Progenitor cell of endocrine pancreas (in vitro differentiated cells): ENCODE data around the gene MX2. TPM values are rescaled to one million over a fixed set of nuclear protein-coding genes. Genes with fewer than 3 reads are reported as not detected.

Experiments
- DNase-seq: peaks from one replicate; pipeline ENCODE4 v3.0.0; 2021; ENCODE audit warnings: low spot score; ENCODE audit not compliant: unreplicated experiment
- H3K27ac Mint-ChIP-seq: 2 replicates; pipeline ENCODE4 v1.8.0; 2021; ENCODE audit warnings: mild to moderate bottlenecking, moderate library complexity, mixed read lengths
- H3K27me3 Mint-ChIP-seq: 2 replicates; pipeline ENCODE4 v1.8.0; 2021; ENCODE audit warnings: mixed read lengths
- H3K36me3 Mint-ChIP-seq: 2 replicates; pipeline ENCODE4 v1.8.0; 2022; ENCODE audit warnings: mixed read lengths; ENCODE audit not compliant: insufficient read depth
- H3K4me1 Mint-ChIP-seq: 2 replicates; pipeline ENCODE4 v1.8.0; 2021; ENCODE audit warnings: low read depth, mixed read lengths
- H3K4me3 Mint-ChIP-seq: 2 replicates; pipeline ENCODE4 v1.8.0; 2021; ENCODE audit warnings: low read depth, mild to moderate bottlenecking, moderate library complexity, mixed read lengths
- H3K9me3 Mint-ChIP-seq: 2 replicates; pipeline ENCODE4 v1.8.0; 2021; ENCODE audit warnings: low read depth, mixed read lengths
- total RNA-seq: library from RNA; stranded (reverse); gene quantifications from 2 replicates; pipeline ENCODE4 v1.2.1, GENCODE V29; 2021
- TF ChIP-seq, protein P1 (sequence below): fragments of 200-600 bp; sonication (generic); IDR thresholded peaks from one replicate; pipeline ENCODE4 v1.5.0; 2021; ENCODE audit warnings: antibody characterized with exemption, mild to moderate bottlenecking; ENCODE audit not compliant: unreplicated experiment

MX2 gene
- total RNA-seq, 1 donor from 2014 or later: 0.86 TPM

DNA sequence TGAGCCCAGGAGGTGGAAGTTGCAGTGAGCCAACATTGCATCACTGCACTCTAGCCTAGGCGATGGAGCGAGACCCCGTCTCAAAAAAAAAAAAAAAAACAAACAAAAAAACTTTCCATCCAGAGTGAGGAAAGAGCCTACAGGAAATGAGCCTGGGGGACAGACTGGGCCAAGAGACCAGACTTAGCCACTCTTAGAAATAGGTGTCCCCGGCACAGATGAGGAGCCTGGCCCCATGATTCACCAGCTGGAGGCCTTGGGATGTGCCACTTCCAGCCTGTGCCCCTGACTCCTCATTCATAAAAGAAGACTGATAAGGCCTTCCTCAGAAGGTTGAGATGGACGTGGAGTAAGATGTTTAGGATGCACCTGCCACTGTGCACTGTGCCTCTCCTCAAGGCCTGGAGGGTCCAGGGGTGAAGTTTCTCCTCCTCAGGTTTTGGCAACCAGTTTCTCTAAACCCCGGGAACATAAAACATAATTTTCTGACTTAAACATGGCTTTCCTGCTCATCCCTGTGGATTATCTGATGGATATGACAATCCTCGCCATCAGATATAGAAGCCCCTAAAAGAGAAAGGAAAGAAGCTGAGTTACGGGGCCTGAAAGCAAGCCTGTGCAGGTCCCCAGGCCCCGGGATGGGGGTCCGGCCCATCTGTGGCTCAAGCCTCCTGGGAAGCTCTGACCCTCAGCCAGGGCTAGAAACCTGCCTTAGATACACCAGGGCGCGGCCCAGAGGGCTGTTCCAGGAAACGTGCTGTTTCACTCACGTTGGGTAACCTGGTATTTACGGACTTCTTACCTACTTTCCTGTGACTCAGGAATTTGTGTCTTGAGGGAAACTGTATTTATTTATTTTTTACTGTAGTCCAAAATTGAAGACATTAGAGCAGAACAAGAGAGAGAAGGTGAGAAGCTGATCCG lies 90.2 kb downstream of the MX2 start:
- Mint-ChIP-seq H3K4me1 (no peaks in the 10 kb centered on the region), H3K27ac (no peak overlapping the region), H3K9me3 (no peaks in the 10 kb centered on the region), H3K36me3 (no peaks in the 10 kb centered on the region), H3K4me3 (no peak overlapping the region), H3K27me3 (no peaks in the 10 kb centered on the region)
- TF ChIP-seq, protein P1, sequence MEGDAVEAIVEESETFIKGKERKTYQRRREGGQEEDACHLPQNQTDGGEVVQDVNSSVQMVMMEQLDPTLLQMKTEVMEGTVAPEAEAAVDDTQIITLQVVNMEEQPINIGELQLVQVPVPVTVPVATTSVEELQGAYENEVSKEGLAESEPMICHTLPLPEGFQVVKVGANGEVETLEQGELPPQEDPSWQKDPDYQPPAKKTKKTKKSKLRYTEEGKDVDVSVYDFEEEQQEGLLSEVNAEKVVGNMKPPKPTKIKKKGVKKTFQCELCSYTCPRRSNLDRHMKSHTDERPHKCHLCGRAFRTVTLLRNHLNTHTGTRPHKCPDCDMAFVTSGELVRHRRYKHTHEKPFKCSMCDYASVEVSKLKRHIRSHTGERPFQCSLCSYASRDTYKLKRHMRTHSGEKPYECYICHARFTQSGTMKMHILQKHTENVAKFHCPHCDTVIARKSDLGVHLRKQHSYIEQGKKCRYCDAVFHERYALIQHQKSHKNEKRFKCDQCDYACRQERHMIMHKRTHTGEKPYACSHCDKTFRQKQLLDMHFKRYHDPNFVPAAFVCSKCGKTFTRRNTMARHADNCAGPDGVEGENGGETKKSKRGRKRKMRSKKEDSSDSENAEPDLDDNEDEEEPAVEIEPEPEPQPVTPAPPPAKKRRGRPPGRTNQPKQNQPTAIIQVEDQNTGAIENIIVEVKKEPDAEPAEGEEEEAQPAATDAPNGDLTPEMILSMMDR: no peak
- no peak for DNase-seq

DNA sequence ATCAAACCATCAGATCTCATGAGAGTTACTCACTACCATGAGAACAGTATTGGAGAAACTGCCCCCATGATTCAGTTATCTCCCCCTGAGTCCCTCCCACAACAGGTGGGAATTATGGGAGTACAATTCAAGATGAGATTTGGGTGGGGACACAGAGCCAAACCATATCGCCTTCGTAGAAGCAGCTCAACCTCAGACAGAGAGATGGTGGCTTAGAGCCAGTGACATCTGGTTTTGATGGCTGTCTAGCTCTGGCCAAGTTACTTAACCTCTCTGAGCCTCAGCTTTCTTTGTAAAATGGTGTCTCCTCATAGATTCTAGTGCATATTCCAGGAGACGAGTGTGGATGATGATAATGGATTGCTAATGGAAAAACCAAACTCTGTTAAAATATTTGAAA lies 91.4 kb downstream of the MX2 start:
- no peak overlapping the region for H3K4me3 Mint-ChIP-seq
- no peak for DNase-seq
- H3K9me3 Mint-ChIP-seq: no peaks in the 10 kb centered on the region
- no peaks in the 10 kb centered on the region for H3K36me3 Mint-ChIP-seq
- H3K4me1 Mint-ChIP-seq: no peaks in the 10 kb centered on the region
- no peaks in the 10 kb centered on the region for H3K27me3 Mint-ChIP-seq
- no peak overlapping the region for H3K27ac Mint-ChIP-seq
- TF ChIP-seq, protein P1: no peak

DNA sequence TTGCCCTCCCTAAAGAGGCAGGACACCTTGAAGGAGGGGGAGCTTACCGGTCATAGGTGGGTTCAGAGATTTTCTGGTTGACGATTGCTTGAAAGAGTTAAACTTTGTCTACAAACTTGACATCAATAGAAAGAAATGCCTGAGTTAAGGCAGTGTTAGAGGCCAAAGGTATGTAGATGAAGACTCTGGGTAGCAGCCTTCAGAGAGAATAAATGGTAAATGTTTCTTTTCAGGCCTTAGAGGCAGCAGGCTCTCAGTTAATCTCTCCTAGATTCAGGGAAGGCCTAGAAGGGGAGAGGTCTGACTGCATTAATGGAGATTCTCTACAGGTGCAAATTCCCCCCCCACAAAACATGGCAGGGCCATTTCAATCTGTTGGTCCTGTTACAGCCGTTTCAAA lies 91.9 kb downstream of the MX2 start:
- Mint-ChIP-seq H3K4me3 (no peak overlapping the region), H3K36me3 (no peaks in the 10 kb centered on the region), H3K27ac (peak overlapping the region; percentile 45), H3K4me1 (no peaks in the 10 kb centered on the region), H3K27me3 (no peaks in the 10 kb centered on the region), H3K9me3 (no peaks in the 10 kb centered on the region)
- TF ChIP-seq, protein P1: no peak
- no peak for DNase-seq

DNA sequence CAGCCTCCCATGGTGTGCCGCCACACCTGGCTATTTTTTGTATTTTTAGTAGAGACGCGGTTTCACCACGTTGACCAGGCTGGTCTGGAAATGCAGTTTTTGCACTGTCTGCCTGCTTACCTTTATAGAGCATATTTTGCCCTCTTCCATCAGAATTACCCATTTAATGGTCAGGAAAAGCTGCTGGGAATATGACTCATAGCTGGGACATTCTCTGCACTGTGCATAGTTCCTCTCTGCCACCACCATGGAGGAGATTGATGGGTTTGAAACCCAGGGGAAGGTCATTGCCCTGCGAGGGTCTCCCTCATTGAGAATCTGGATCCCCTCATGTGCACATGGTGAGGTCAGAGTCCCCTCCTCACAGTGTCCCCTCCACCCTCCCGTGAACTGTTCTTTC lies 96.3 kb downstream of the MX2 start:
- peaks cover 3% of the 10 kb centered on the region for H3K4me1 Mint-ChIP-seq
- DNase-seq: no peak
- H3K4me3 Mint-ChIP-seq: no peak overlapping the region
- H3K27me3 Mint-ChIP-seq: peaks cover 8% of the 10 kb centered on the region
- H3K36me3 Mint-ChIP-seq: peaks cover 6% of the 10 kb centered on the region
- no peaks in the 10 kb centered on the region for H3K9me3 Mint-ChIP-seq
- TF ChIP-seq, protein P1: no peak
- H3K27ac Mint-ChIP-seq: no peak overlapping the region

DNA sequence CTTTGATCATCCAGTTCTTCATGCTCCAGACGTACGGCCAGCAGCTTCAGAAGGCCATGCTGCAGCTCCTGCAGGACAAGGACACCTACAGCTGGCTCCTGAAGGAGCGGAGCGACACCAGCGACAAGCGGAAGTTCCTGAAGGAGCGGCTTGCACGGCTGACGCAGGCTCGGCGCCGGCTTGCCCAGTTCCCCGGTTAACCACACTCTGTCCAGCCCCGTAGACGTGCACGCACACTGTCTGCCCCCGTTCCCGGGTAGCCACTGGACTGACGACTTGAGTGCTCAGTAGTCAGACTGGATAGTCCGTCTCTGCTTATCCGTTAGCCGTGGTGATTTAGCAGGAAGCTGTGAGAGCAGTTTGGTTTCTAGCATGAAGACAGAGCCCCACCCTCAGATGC lies 96.7 kb downstream of the MX2 start:
- Mint-ChIP-seq H3K9me3 (peaks cover under 1% of the 10 kb centered on the region), H3K27me3 (peaks cover 8% of the 10 kb centered on the region), H3K27ac (no peak overlapping the region), H3K4me3 (no peak overlapping the region), H3K4me1 (peaks cover 3% of the 10 kb centered on the region), H3K36me3 (peaks cover 9% of the 10 kb centered on the region)
- DNase-seq: no peak
- TF ChIP-seq, protein P1: no peak

Other genes with a start within 250 kb of the MX2 start
- gene BACE2, start 193.9 kb upstream of the MX2 start, total RNA-seq: 13.4 and 15.6 TPM in 2 replicates
- 8.2 and 10.1 TPM in 2 replicates for gene FAM3B, start 45.2 kb upstream of the MX2 start, total RNA-seq
- gene MX1, start 64.2 kb downstream of the MX2 start, total RNA-seq: 2.1 and 2.6 TPM in 2 replicates
- 23.7 and 29.4 TPM in 2 replicates for gene TMPRSS2, start 146.1 kb downstream of the MX2 start, total RNA-seq